PC-3 (cell line): ENCODE measurements around the gene VDAC1. TPM values are rescaled to one million over a fixed set of nuclear protein-coding genes. Genes with fewer than 3 reads are reported as not detected.

Experiments used
- ATAC-seq: fragments of 200-7000 bp; cut with Tn5 transposase; 2 replicates; pipeline ENCODE4 v1.9.1; 2020; ENCODE audit warnings: mild to moderate bottlenecking, moderate library complexity
- BruUV-seq: library from RNA; stranded (reverse); fragments of 400-500 nt; replicated peaks from 2 replicates; lab custom pipeline; 2021; lab: Mats Ljungman, UMichigan
- CTCF ChIA-PET: fragments of 300-600 bp; sonication (Branson Sonifier 250); formaldehyde crosslinking; loops from one replicate; lab custom pipeline; 2022; ENCODE audit warnings: antibody characterized with exemption; lab: Charles Lee
- POLR2A ChIA-PET: fragments of 300-600 bp; sonication (Branson Sonifier 250); formaldehyde crosslinking; loops from one replicate; lab custom pipeline; 2022; ENCODE audit warnings: antibody characterized with exemption; ENCODE audit not compliant: unreplicated experiment; lab: Charles Lee
- DNase-seq: peaks from one replicate; pipeline ENCODE4 v3.0.0-alpha.2; 2015
- H2AFZ ChIP-seq: fragments of 300-600 bp; sonication (generic); 2 replicates; pipeline ENCODE4 v1.6.0; 2016; ENCODE audit warnings: antibody characterized with exemption, low read length
- H3F3A ChIP-seq: fragments of 300-600 bp; sonication (generic); one replicate; pipeline ENCODE4 v1.6.0; 2017; ENCODE audit warnings: antibody characterized with exemption, low read length, control low read depth, mild to moderate bottlenecking; ENCODE audit not compliant: unreplicated experiment
- H3K27ac ChIP-seq: fragments of 300-600 bp; sonication (generic); 2 replicates; pipeline ENCODE4 v1.5.1; 2016; ENCODE audit warnings: mild to moderate bottlenecking, low read length
- H3K27me3 ChIP-seq: fragments of 300-600 bp; sonication (generic); 2 replicates; pipeline ENCODE4 v1.6.1; 2016; ENCODE audit warnings: low read length, mixed read lengths
- H3K36me3 ChIP-seq: fragments of 300-600 bp; sonication (generic); 2 replicates; pipeline ENCODE4 v1.6.1; 2016; ENCODE audit warnings: low read depth, mixed run types, low read length, mixed read lengths
- H3K4me1 ChIP-seq: fragments of 300-600 bp; sonication (generic); 2 replicates; pipeline ENCODE4 v1.5.1; 2016; ENCODE audit warnings: low read length; ENCODE audit not compliant: insufficient read depth
- H3K4me2 ChIP-seq: fragments of 300-600 bp; sonication (generic); 2 replicates; pipeline ENCODE4 v1.6.0; 2016; ENCODE audit warnings: low read length
- H3K4me3 ChIP-seq: fragments of 300-600 bp; sonication (generic); 2 replicates; pipeline ENCODE4 v1.5.1; 2016; ENCODE audit warnings: mild to moderate bottlenecking, low read length, mixed read lengths
- H3K79me2 ChIP-seq: fragments of 300-600 bp; sonication (generic); 2 replicates; pipeline ENCODE4 v1.6.1; 2017; ENCODE audit warnings: low read length, mixed read lengths
- H3K9ac ChIP-seq: fragments of 300-600 bp; sonication (generic); 2 replicates; pipeline ENCODE4 v1.6.0; 2016; ENCODE audit warnings: mild to moderate bottlenecking, low read length
- H3K9me2 ChIP-seq: fragments of 300-600 bp; sonication (generic); replicated peaks from 2 replicates; pipeline ENCODE4 v1.6.1; 2016; ENCODE audit warnings: mixed run types, low read length, mixed read lengths
- H3K9me3 ChIP-seq: fragments of 300-600 bp; sonication (generic); 2 replicates; pipeline ENCODE4 v1.6.1; 2016; ENCODE audit warnings: low read length, mixed read lengths
- H4K20me1 ChIP-seq: fragments of 300-600 bp; sonication (generic); 2 replicates; pipeline ENCODE4 v1.6.1; 2016; ENCODE audit warnings: low read length, mixed read lengths
- CTCF ChIP-seq: fragments of 300-600 bp; sonication (generic); conservative IDR thresholded peaks from 2 replicates; pipeline ENCODE4 v1.5.1; 2017; ENCODE audit warnings: antibody characterized with exemption, low read depth, mild to moderate bottlenecking, low read length
- EZH2 ChIP-seq: fragments of 300-600 bp; sonication (generic); IDR thresholded peaks from one replicate; pipeline ENCODE4 v1.6.1; 2017; ENCODE audit warnings: antibody characterized with exemption, mild to moderate bottlenecking, low read length; ENCODE audit not compliant: unreplicated experiment
- EZH2phosphoT487 ChIP-seq: fragments of 300-600 bp; sonication (generic); IDR thresholded peaks from 2 replicates; pipeline ENCODE4 v1.6.1; 2018; ENCODE audit warnings: mild to moderate bottlenecking, antibody characterized with exemption, low read length, borderline replicate concordance
- intact Hi-C: fragments of 100-400 bp; cut with micrococcal nuclease; formaldehyde crosslinking; loops from 2 replicates; pipeline ENCODE4 v1.9.0; 2023
- total RNA-seq: library from RNA; depleted of rRNA; stranded (reverse); fragments of >200 nt; gene quantifications from 2 replicates; pipeline ENCODE4 v1.2.3, GENCODE V29; 2014

Gene VDAC1
- total RNA-seq, 1 experiment from 2014 or later: 220 TPM

GRCh38 chr5:134053314-134053839 is 48.6 kb upstream of the VDAC1 start:
- no peaks in the 10 kb centered on the region for H3K27me3 ChIP-seq
- peak overlapping the region; percentile 89 for H3K27ac ChIP-seq
- peak overlapping the region; percentile 54 for H2AFZ ChIP-seq
- POLR2A ChIA-PET: no interaction called here
- CTCF ChIA-PET: interaction anchor here (1.3 kb wide), 1 partner anchor 14 kb away, joined by 3 read pairs; no protein-coding TSS in a partner anchor
- H3K4me2 ChIP-seq: peak overlapping the region; percentile 59; the same call in 1 of the 2 replicates
- no peaks in the 10 kb centered on the region for H3F3A ChIP-seq
- intact Hi-C loops: no loop called here
- no peaks in the 10 kb centered on the region for H3K9me2 ChIP-seq
- no peak for DNase-seq
- H3K4me3 ChIP-seq: no peak overlapping the region
- no peaks in the 10 kb centered on the region for H3K79me2 ChIP-seq
- TF ChIP-seq EZH2phosphoT487 (no peak), CTCF (no peak; the same call in 1 of the 2 replicates), EZH2 (no peak)
- no peaks in the 10 kb centered on the region for H4K20me1 ChIP-seq
- BruUV-seq: no TSS peak
- H3K36me3 ChIP-seq: no peaks in the 10 kb centered on the region
- peaks cover 26% of the 10 kb centered on the region for H3K4me1 ChIP-seq
- H3K9ac ChIP-seq: peak overlapping the region; percentile 16; the same call in 1 of the 2 replicates
- ATAC-seq: no peak; the same call in 1 of the 2 replicates
- H3K9me3 ChIP-seq: no peaks in the 10 kb centered on the region

GRCh38 chr5:134051305-134051704 is 46.5 kb upstream of the VDAC1 start:
- no peak overlapping the region for H3K9ac ChIP-seq
- TF ChIP-seq EZH2: no peak
- TF ChIP-seq CTCF: no peak
- no peak for TF ChIP-seq EZH2phosphoT487
- ATAC-seq (no peak), DNase-seq (peak; percentile 51)
- no peaks in the 10 kb centered on the region for H4K20me1 ChIP-seq
- no peaks in the 10 kb centered on the region for H3K27me3 ChIP-seq
- no peaks in the 10 kb centered on the region for H3K36me3 ChIP-seq
- H3F3A ChIP-seq: no peaks in the 10 kb centered on the region
- H2AFZ ChIP-seq: no peak overlapping the region
- no peak overlapping the region for H3K4me3 ChIP-seq
- H3K4me2 ChIP-seq: no peak overlapping the region
- BruUV-seq: no TSS peak
- POLR2A ChIA-PET: no interaction called here
- H3K9me2 ChIP-seq: no peaks in the 10 kb centered on the region
- H3K9me3 ChIP-seq: no peaks in the 10 kb centered on the region
- H3K79me2 ChIP-seq: no peaks in the 10 kb centered on the region
- peaks cover 25% of the 10 kb centered on the region for H3K4me1 ChIP-seq
- CTCF ChIA-PET: no interaction called here
- 0 out of 2 replicates have a peak overlapping the region, but pooled peaks have one; percentile 9 for H3K27ac ChIP-seq
- intact Hi-C loops: no loop called here

- H3K36me3 ChIP-seq: no peaks in the 10 kb centered on the region
- intact Hi-C loops: no loop called here
- no peak overlapping the region for H3K27ac ChIP-seq
- peaks cover 14% of the 10 kb centered on the region for H3K4me1 ChIP-seq
- ChIA-PET POLR2A (no interaction called here), CTCF (no interaction called here)
- TF ChIP-seq EZH2 (no peak), CTCF (no peak), EZH2phosphoT487 (no peak)
- H3K4me2 ChIP-seq: no peak overlapping the region
- H3K9me3 ChIP-seq: no peaks in the 10 kb centered on the region
- no peak overlapping the region for H2AFZ ChIP-seq
- no peaks in the 10 kb centered on the region for H3K79me2 ChIP-seq
- H3K4me3 ChIP-seq: no peak overlapping the region
- no peak overlapping the region for H3K9ac ChIP-seq
- DNase-seq (no peak), ATAC-seq (no peak)
- H4K20me1 ChIP-seq: no peaks in the 10 kb centered on the region
- no peaks in the 10 kb centered on the region for H3F3A ChIP-seq
- H3K27me3 ChIP-seq: no peaks in the 10 kb centered on the region
- BruUV-seq: no TSS peak
- H3K9me2 ChIP-seq: no peaks in the 10 kb centered on the region
Measured at GRCh38 chr5:134048864-134049263, 44.1 kb upstream of the VDAC1 start.
